H1 (cell line): ENCODE data around the gene SLC37A3. TPM values are rescaled to one million over a fixed set of nuclear protein-coding genes. Genes with fewer than 3 reads are reported as not detected.

Source experiments
- CTCF ChIA-PET: fragments of 300-600 bp; sonication (Branson Sonifier 250); formaldehyde crosslinking; loops from one replicate; lab custom pipeline; 2021; ENCODE audit not compliant: partially characterized antibody; lab: Charles Lee
- POLR2A ChIA-PET: fragments of 300-600 bp; sonication (Branson Sonifier 250); formaldehyde crosslinking; loops from one replicate; lab custom pipeline; 2021; ENCODE audit warnings: inconsistent platforms; ENCODE audit not compliant: partially characterized antibody; lab: Charles Lee
- DNase-seq, 2 experiments: peaks; one replicate each; pipeline versions ENCODE4 v3.0.0 to v3.0.0-alpha.2; 2010 to 2022; ENCODE audit warnings: low spot score in 2 of 2, low read depth in 1 of 2, mixed read lengths in 1 of 2
- FAIRE-seq: peaks from 2 replicates; lab custom pipeline; 2011; peaks lifted over from hg19 to GRCh38; lab: Jason Lieb, UNC
- H2AFZ ChIP-seq: 2 replicates; pipeline ENCODE4 v1.8.1; 2012; ENCODE audit warnings: low read length, inconsistent platforms
- H2AK5ac ChIP-seq: 2 replicates; pipeline ENCODE4 v1.6.1; 2013; ENCODE audit warnings: low read depth, low read length
- H2BK120ac ChIP-seq: replicated peaks from 2 replicates; pipeline ENCODE3; 2013; ENCODE audit warnings: low read depth, low read length, inconsistent platforms
- H2BK12ac ChIP-seq: 2 replicates; pipeline ENCODE4 v1.6.1; 2013; ENCODE audit warnings: low read depth, low read length
- H2BK15ac ChIP-seq: 2 replicates; pipeline ENCODE4 v1.6.1; 2013; ENCODE audit warnings: low read length
- H2BK20ac ChIP-seq: 2 replicates; pipeline ENCODE4 v1.6.1; 2013; ENCODE audit warnings: low read length
- H2BK5ac ChIP-seq: 2 replicates; pipeline ENCODE4 v1.6.1; 2013; ENCODE audit warnings: low read depth, low read length
- H3K14ac ChIP-seq: 2 replicates; pipeline ENCODE4 v1.6.1; 2013; ENCODE audit warnings: inconsistent platforms; ENCODE audit not compliant: insufficient read length
- H3K18ac ChIP-seq: 2 replicates; pipeline ENCODE4 v1.6.1; 2013; ENCODE audit warnings: low read length; ENCODE audit errors: extremely low read depth
- H3K23ac ChIP-seq: 2 replicates; pipeline ENCODE4 v1.6.1; 2013; ENCODE audit warnings: inconsistent platforms; ENCODE audit not compliant: insufficient read length
- H3K23me2 ChIP-seq: 2 replicates; pipeline ENCODE4 v1.6.1; 2013; ENCODE audit warnings: low read depth, low read length
- H3K27ac ChIP-seq: 2 replicates; pipeline ENCODE4 v1.6.1; 2011; ENCODE audit warnings: low read depth, low read length, inconsistent platforms
- H3K27me3 ChIP-seq, 4 experiments: replicated peaks in 1 of 4; 1 replicate in 1 of 4; 2 replicates in 3 of 4; pipeline versions ENCODE4 v1.6.1 to v1.8.1; 2011 to 2013; ENCODE audit warnings: low read length in 3 of 4, mild to moderate bottlenecking in 3 of 4, inconsistent platforms in 2 of 4, mixed read lengths in 2 of 4, moderate library complexity in 1 of 4; ENCODE audit not compliant: control insufficient read depth in 3 of 4, insufficient read depth in 3 of 4; ENCODE audit errors: extremely low read depth in 1 of 4
- H3K36me3 ChIP-seq, 4 experiments: 2 replicates each; pipeline versions ENCODE4 v1.6.1 to v1.8.1; 2011 to 2013; ENCODE audit warnings: mild to moderate bottlenecking in 4 of 4, low read length in 3 of 4, moderate library complexity in 2 of 4, control low read depth in 1 of 4, inconsistent platforms in 1 of 4; ENCODE audit not compliant: insufficient read depth in 4 of 4, control insufficient read depth in 2 of 4
- H3K4ac ChIP-seq: replicated peaks from 2 replicates; pipeline ENCODE3; 2013; ENCODE audit warnings: low read length, low read depth, mixed read lengths, inconsistent platforms; ENCODE audit not compliant: insufficient read length
- H3K4me1 ChIP-seq, 4 experiments: replicated peaks in 1 of 4; 1 replicate in 1 of 4; 2 replicates in 3 of 4; pipeline versions ENCODE4 v1.6.1 to v1.8.1; 2011 to 2013; ENCODE audit warnings: low read length in 3 of 4, inconsistent platforms in 2 of 4, mixed read lengths in 1 of 4; ENCODE audit not compliant: insufficient read depth in 4 of 4, control insufficient read depth in 3 of 4
- H3K4me2 ChIP-seq, 2 experiments: 2 replicates each; pipeline versions ENCODE4 v1.6.1 to v1.8.1; 2011 to 2013; ENCODE audit warnings: low read depth in 2 of 2, low read length in 2 of 2, control low read depth in 1 of 2, inconsistent platforms in 1 of 2, mild to moderate bottlenecking in 1 of 2; ENCODE audit not compliant: insufficient read depth in 1 of 2
- H3K4me3 ChIP-seq, 4 experiments: fragments of 200-600, 300-600 bp in 1 of 4; sonication (generic), shearing (Covaris generic), sonication (Bioruptor Twin) in 1 of 4; 2 replicates each; pipeline versions ENCODE4 v1.5.1 to v1.8.1; 2011 to 2016; ENCODE audit warnings: low read length in 4 of 4, low read depth in 3 of 4, control low read depth in 2 of 4, inconsistent platforms in 2 of 4, mild to moderate bottlenecking in 2 of 4, mixed read lengths in 1 of 4, moderate library complexity in 1 of 4; ENCODE audit not compliant: insufficient read depth in 2 of 4; ENCODE audit errors: extremely low read depth in 1 of 4
- H3K56ac ChIP-seq: replicated peaks from 2 replicates; pipeline ENCODE3; 2013; ENCODE audit warnings: low read depth, mild to moderate bottlenecking, mixed read lengths, low read length, inconsistent platforms; ENCODE audit not compliant: insufficient read length
- H3K79me1 ChIP-seq: 2 replicates; pipeline ENCODE4 v1.6.1; 2013; ENCODE audit warnings: low read depth, low read length, control low read depth
- H3K79me2 ChIP-seq, 2 experiments: 2 replicates each; pipeline versions ENCODE4 v1.6.1 to v1.8.1; 2012 to 2013; ENCODE audit warnings: low read length in 2 of 2, mild to moderate bottlenecking in 2 of 2, inconsistent platforms in 1 of 2; ENCODE audit not compliant: insufficient read depth in 2 of 2, control insufficient read depth in 1 of 2
- H3K9ac ChIP-seq, 4 experiments: replicated peaks in 1 of 4; 1 replicate in 1 of 4; 2 replicates in 3 of 4; pipeline versions ENCODE4 v1.6.1 to v1.8.1; 2011 to 2013; ENCODE audit warnings: low read depth in 3 of 4, low read length in 3 of 4, control low read depth in 2 of 4, mild to moderate bottlenecking in 2 of 4, moderate library complexity in 2 of 4, inconsistent platforms in 1 of 4; ENCODE audit errors: extremely low read depth in 1 of 4
- H3K9me3 ChIP-seq, 2 experiments: 2 replicates each; pipeline versions ENCODE4 v1.6.1 to v1.8.1; 2012 to 2013; ENCODE audit warnings: mild to moderate bottlenecking in 2 of 2, moderate library complexity in 2 of 2, control low read depth in 1 of 2, inconsistent platforms in 1 of 2, low read depth in 1 of 2, low read length in 1 of 2, mixed read lengths in 1 of 2; ENCODE audit not compliant: insufficient read depth in 2 of 2
- H4K20me1 ChIP-seq, 2 experiments: replicated peaks in 1 of 2; 2 replicates each; pipeline versions ENCODE3 to v1.8.1; 2011 to 2013; ENCODE audit warnings: inconsistent platforms in 2 of 2, low read length in 2 of 2, mild to moderate bottlenecking in 1 of 2; ENCODE audit not compliant: insufficient read depth in 2 of 2, control insufficient read depth in 1 of 2
- H4K5ac ChIP-seq: 2 replicates; pipeline ENCODE4 v1.6.1; 2013; ENCODE audit warnings: low read length, low read depth, mixed read lengths, inconsistent platforms; ENCODE audit not compliant: insufficient read length
- H4K8ac ChIP-seq: 2 replicates; pipeline ENCODE4 v1.8.0; 2013; ENCODE audit warnings: mild to moderate bottlenecking, moderate library complexity, low read length, inconsistent platforms; ENCODE audit not compliant: insufficient read depth; ENCODE audit errors: extremely low read depth
- H4K91ac ChIP-seq: replicated peaks from 2 replicates; pipeline ENCODE3; 2013; ENCODE audit warnings: low read length, mixed read lengths, inconsistent platforms; ENCODE audit not compliant: insufficient read length
- ASH2L ChIP-seq: fragments of 200-600, 300-600 bp; sonication (generic); IDR thresholded peaks from one replicate; pipeline ENCODE4 v1.7.1; 2017; ENCODE audit warnings: low read length
- BACH1 ChIP-seq: IDR thresholded peaks from 2 replicates; pipeline ENCODE4 v1.6.1; 2012; ENCODE audit warnings: low read length, improper control_type of control experiment
- EGR1 ChIP-seq: IDR thresholded peaks from 2 replicates; pipeline ENCODE4 v1.6.1; 2011; ENCODE audit warnings: low read depth, low read length, borderline replicate concordance
- KDM5A ChIP-seq: fragments of 200-600 bp; IDR thresholded peaks from 2 replicates; pipeline ENCODE4 v1.7.1; 2012; ENCODE audit warnings: mild to moderate bottlenecking, low read length, inconsistent platforms, mixed read lengths
- MAFK ChIP-seq: IDR thresholded peaks from 2 replicates; pipeline ENCODE4 v1.6.1; 2012; ENCODE audit warnings: low read depth, mild to moderate bottlenecking, improper control_type of control experiment, low read length
- POU5F1 ChIP-seq: IDR thresholded peaks from 2 replicates; pipeline ENCODE4 v1.6.1; 2011; ENCODE audit warnings: low read depth, mild to moderate bottlenecking, low read length, moderate library complexity
- SIX5 ChIP-seq: IDR thresholded peaks from 2 replicates; pipeline ENCODE4 v1.6.1; 2011; ENCODE audit warnings: mild to moderate bottlenecking, low read depth, low read length
- SP1 ChIP-seq: IDR thresholded peaks from 2 replicates; pipeline ENCODE4 v1.6.1; 2011; ENCODE audit warnings: low read depth, low read length
- TCF12 ChIP-seq: IDR thresholded peaks from 2 replicates; pipeline ENCODE4 v1.6.1; 2011; ENCODE audit warnings: low read depth, mild to moderate bottlenecking, low read length
- TEAD4 ChIP-seq: IDR thresholded peaks from 2 replicates; pipeline ENCODE4 v1.6.1; 2012; ENCODE audit warnings: low read depth, low read length, inconsistent platforms, mixed read lengths
- WGBS, 2 experiments: shearing (Covaris generic) in 1 of 2; methylation state at CpG; one replicate each; pipeline versions ENCODE4 v1.1.6 to v1.1.7; 2013 to 2015; ENCODE audit warnings: low lambda C conversion rate in 2 of 2, mixed read lengths in 2 of 2, inconsistent platforms in 1 of 2, low coverage in 1 of 2, missing lambda C conversion rate in 1 of 2; ENCODE audit not compliant: insufficient replicate concordance in 2 of 2, insufficient coverage in 1 of 2, insufficient read length in 1 of 2; ENCODE audit errors: extremely low coverage in 1 of 2, missing lambda C conversion rate in 1 of 2; 5-methylcytosine and 5-hydroxymethylcytosine counted together
- polyA plus RNA-seq, 7 experiments: library from polyadenylated mRNA; depleted of rRNA in 3 of 7; stranded (reverse) in 5 of 7; unstranded in 2 of 7; fragments of >200 nt in 5 of 7; fragments of 200-250 nt in 2 of 7; gene quantifications; 1 replicate in 5 of 7; 2 replicates in 1 of 7; 4 replicates in 1 of 7; pipeline versions ENCODE4 v1.2.1 to v1.2.3, GENCODE V29; 2011 to 2013; ENCODE audit warnings: missing spikeins in 2 of 7, mixed read lengths in 2 of 7
- total RNA-seq: library from RNA; stranded (reverse); fragmentation: NEBNext Ultra II Directional; extraction: Animal tissue kit (Norgen Biotek cat#: 25700); gene quantifications from 2 replicates; pipeline ENCODE4 v1.2.1, GENCODE V29; 2021
- TF ChIP-seq, protein P1 (sequence below): IDR thresholded peaks from 2 replicates; pipeline ENCODE4 v1.6.1; 2012; ENCODE audit warnings: low read length, inconsistent platforms
- TF ChIP-seq, protein P2 (sequence below): IDR thresholded peaks from 2 replicates; pipeline ENCODE4 v1.6.1; 2012; ENCODE audit warnings: inconsistent platforms

The SLC37A3 gene
- total and polyA plus RNA-seq, 2 of the 8 experiments (the other 6 are each of a cell fraction or from before 2014, with no cell fraction given): 58.2 to 71.0 TPM

DNA sequence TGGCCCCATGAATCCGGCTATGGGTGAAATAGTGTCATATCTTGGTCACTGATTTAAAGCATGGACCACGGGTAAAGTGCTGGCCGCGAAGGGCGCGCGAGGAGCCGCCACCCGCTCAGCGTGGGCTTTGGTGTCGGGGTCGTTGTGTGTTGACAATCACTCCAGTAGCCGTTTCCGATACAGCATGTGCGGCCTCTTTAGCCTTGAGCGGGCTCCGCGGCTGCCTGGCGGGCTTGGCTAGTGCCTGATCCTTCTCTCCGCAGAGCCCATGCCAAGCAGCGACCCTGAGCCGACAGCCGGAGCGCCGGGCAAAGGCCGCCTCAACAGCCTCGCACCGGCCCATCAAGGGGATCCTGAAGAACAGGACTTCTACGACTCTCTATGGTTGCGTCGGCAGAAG is 105.9 kb downstream of the SLC37A3 start:
- Histone ChIP-seq H3K18ac (no peak overlapping the region), H3K79me1 (no peaks in the 10 kb centered on the region), H3K36me3 (no peaks in the 10 kb centered on the region), H2BK120ac (no peak overlapping the region), H3K9me3 (no peaks in the 10 kb centered on the region), H3K23ac (no peak overlapping the region), H3K27ac (no peak overlapping the region), H3K4me2 (no peak overlapping the region), H4K20me1 (no peaks in the 10 kb centered on the region), H4K91ac (no peak overlapping the region), H2AFZ (no peak overlapping the region), H3K56ac (no peak overlapping the region), H3K23me2 (no peaks in the 10 kb centered on the region), H2BK15ac (no peak overlapping the region), H2BK5ac (no peak overlapping the region), H4K8ac (no peak overlapping the region; the same call in 1 of the 2 replicates), H4K5ac (no peak overlapping the region), H3K4ac (no peak overlapping the region), H3K27me3 (no peaks in the 10 kb centered on the region), H3K4me3 (no peak overlapping the region), H3K14ac (no peak overlapping the region), H3K4me1 (no peaks in the 10 kb centered on the region), H3K9ac (no peak overlapping the region), H2BK12ac (no peak overlapping the region), H2BK20ac (no peak overlapping the region), H2AK5ac (no peak overlapping the region), H3K79me2 (no peaks in the 10 kb centered on the region)
- ChIA-PET POLR2A (no interaction called here), CTCF (interaction anchor here (0.6 kb wide), 1 partner anchor 47 kb away, joined by 3 read pairs; no protein-coding TSS in a partner anchor)
- DNase-seq (no peak), FAIRE-seq (no peak)
- WGBS, 2 experiments: 92% methylated on average over 31 of the region's 31 CpGs; no CpG with 5 or more reads in 1 of the 2 experiments
- TF ChIP-seq, protein P1, sequence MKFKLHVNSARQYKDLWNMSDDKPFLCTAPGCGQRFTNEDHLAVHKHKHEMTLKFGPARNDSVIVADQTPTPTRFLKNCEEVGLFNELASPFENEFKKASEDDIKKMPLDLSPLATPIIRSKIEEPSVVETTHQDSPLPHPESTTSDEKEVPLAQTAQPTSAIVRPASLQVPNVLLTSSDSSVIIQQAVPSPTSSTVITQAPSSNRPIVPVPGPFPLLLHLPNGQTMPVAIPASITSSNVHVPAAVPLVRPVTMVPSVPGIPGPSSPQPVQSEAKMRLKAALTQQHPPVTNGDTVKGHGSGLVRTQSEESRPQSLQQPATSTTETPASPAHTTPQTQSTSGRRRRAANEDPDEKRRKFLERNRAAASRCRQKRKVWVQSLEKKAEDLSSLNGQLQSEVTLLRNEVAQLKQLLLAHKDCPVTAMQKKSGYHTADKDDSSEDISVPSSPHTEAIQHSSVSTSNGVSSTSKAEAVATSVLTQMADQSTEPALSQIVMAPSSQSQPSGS: no peak
- no peak for TF ChIP-seq KDM5A
- TF ChIP-seq POU5F1: no peak
- TF ChIP-seq, protein P2, sequence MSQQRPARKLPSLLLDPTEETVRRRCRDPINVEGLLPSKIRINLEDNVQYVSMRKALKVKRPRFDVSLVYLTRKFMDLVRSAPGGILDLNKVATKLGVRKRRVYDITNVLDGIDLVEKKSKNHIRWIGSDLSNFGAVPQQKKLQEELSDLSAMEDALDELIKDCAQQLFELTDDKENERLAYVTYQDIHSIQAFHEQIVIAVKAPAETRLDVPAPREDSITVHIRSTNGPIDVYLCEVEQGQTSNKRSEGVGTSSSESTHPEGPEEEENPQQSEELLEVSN: no peak
- TF ChIP-seq MAFK: no peak
- TF ChIP-seq EGR1: no peak
- TF ChIP-seq BACH1: no peak
- no peak for TF ChIP-seq SIX5
- TF ChIP-seq SP1: no peak
- no peak for TF ChIP-seq TCF12
- no peak for TF ChIP-seq ASH2L
- TF ChIP-seq TEAD4: no peak
